Pancreas (tissue), 10 donors: ENCODE data around the gene FADS1. TPM values are rescaled to one million over a fixed set of nuclear protein-coding genes. Genes with fewer than 3 reads are reported as not detected.
A peak's percentile ranks its signal among the peaks of the same experiment; 100 is the strongest.

ENCODE experiments used
- ATAC-seq, 4 donors: fragments of 200-7000 bp; cut with Tn5 transposase; one replicate each; pipeline versions ENCODE4 v1.8.0 to v1.9.1; 2020; ENCODE audit warnings: mild to moderate bottlenecking in 4 of 4, moderate library complexity in 4 of 4
- DNase-seq, 6 donors: peaks; one replicate each; pipeline ENCODE4 v3.0.0-alpha.2; 2020
- FAIRE-seq: peaks from 2 replicates; lab custom pipeline; 2012; peaks lifted over from hg19 to GRCh38; lab: Jason Lieb, UNC
- H3K27ac ChIP-seq, 4 donors: fragments of 200-600 bp; sonication (generic); 1 replicate in 3 of 4; 2 replicates in 1 of 4; pipeline versions ENCODE4 v1.5.0 to v1.8.0; 2020
- H3K27me3 ChIP-seq, 4 donors: fragments of 200-600 bp; one replicate each; pipeline ENCODE4 v1.8.0; 2021
- H3K36me3 ChIP-seq, 3 donors: fragments of 200-600 bp; sonication (generic) in 1 of 3; one replicate each; pipeline versions ENCODE4 v1.5.0 to v1.8.0; 2020 to 2021
- H3K4me1 ChIP-seq, 3 donors: fragments of 200-600 bp; one replicate each; pipeline ENCODE4 v1.8.0; 2021
- H3K4me3 ChIP-seq, 4 donors: fragments of 200-600 bp; sonication (generic) in 2 of 4; one replicate each; pipeline versions ENCODE4 v1.5.0 to v1.8.0; 2020 to 2021
- H3K9me3 ChIP-seq, 4 donors: fragments of 200-600 bp; one replicate each; pipeline ENCODE4 v1.8.0; 2021
- CTCF ChIP-seq, 4 donors: fragments of 200-600 bp; sonication (generic) in 3 of 4; IDR thresholded peaks; one replicate each; pipeline versions ENCODE4 v1.5.0 to v1.8.0; 2021; ENCODE audit warnings: antibody characterized with exemption in 4 of 4
- WGBS, 2 donors: extraction: QIAGEN DNeasy Blood & Tissue Kit; methylation state at CpG; one replicate each; pipeline ENCODE4 v1.1.7; 2013; 5-methylcytosine and 5-hydroxymethylcytosine counted together
- intact Hi-C, 3 donors: fragments of 100-400 bp; cut with DNase I; formaldehyde crosslinking; loops; one replicate each; pipeline versions ENCODE4 v1.11.1 to v1.14.2; 2022
- polyA plus RNA-seq, 2 donors: library from polyadenylated mRNA; stranded (reverse); fragments of 200-250 nt; gene quantifications; one replicate each; pipeline ENCODE4 v1.2.3, GENCODE V29; 2013
- total RNA-seq, 6 donors: library from RNA; stranded (reverse); fragmentation: NEBNext Ultra II Directional in 4 of 6; extraction: Animal tissue kit (Norgen Biotek cat#: 25700) in 4 of 6; gene quantifications; one replicate each; pipeline versions ENCODE4 v1.2.1 to v1.2.4, GENCODE V29; 2021 to 2023
- donor health status: healthy with polysubstance abuse.
- donor health status: DM: no; HTN: no; CAD: no; lungs with moderate emphysema.
- donor health status: DM: no; HTN: no; CAD: no.
- donor health status: control.
- donor health status: control.
- donor health status: Bipolar disorder and iron deficiency.
- donor health status: DM: yes; HTN: yes; CAD: no.
- donor health status: DM: no; HTN: no; CAD: no.
- donor health status: DM: no; HTN: no; CAD: no.
- donor health status: DM: yes; HTN: yes; CAD: no.

FADS1 gene
- total and polyA plus RNA-seq, 8 donors: 2.3 to 15.1 (median 5.4) TPM

GRCh38 chr11:61762223-61762615 is 54.6 kb downstream of the FADS1 start:
- no peak for FAIRE-seq
- DNase-seq: no peak
- Histone ChIP-seq H3K27ac (no peak overlapping the region), H3K4me3 (no peak overlapping the region), H3K27me3 (no peaks in the 10 kb centered on the region), H3K9me3 (no peaks in the 10 kb centered on the region), H3K4me1 (peaks cover 12 to 17% (median 12%) of the 10 kb centered on the region in 3 donors), H3K36me3 (no peaks in the 10 kb centered on the region)
- ATAC-seq: no peak
- TF ChIP-seq CTCF (IDR thresholded peaks at IDR 0.05): no peak
- intact Hi-C loops: no loop called here
- 82 to 85% methylated on average over 7 to 10 of the region's 10 CpGs for WGBS, 2 donors

- H3K4me1 ChIP-seq: peaks cover 15 to 22% (median 16%) of the 10 kb centered on the region in 3 donors
Measured at GRCh38 chr11:61761440-61762222, 55.2 kb downstream of the FADS1 start.

GRCh38 chr11:61760946-61761345 is 55.9 kb downstream of the FADS1 start:
- H3K4me3 ChIP-seq: no peak overlapping the region
- H3K27me3 ChIP-seq: no peaks in the 10 kb centered on the region
- no peaks in the 10 kb centered on the region for H3K9me3 ChIP-seq
- WGBS, 2 donors: 66 to 73% methylated on average over 11 to 13 of the region's 13 CpGs
- peaks cover 22 to 29% (median 22%) of the 10 kb centered on the region in 3 donors for H3K4me1 ChIP-seq
- TF ChIP-seq CTCF (IDR thresholded peaks at IDR 0.05): no peak
- no peak for ATAC-seq
- intact Hi-C loops: no loop called here
- H3K27ac ChIP-seq: no peak overlapping the region
- no peak for FAIRE-seq
- no peaks in the 10 kb centered on the region for H3K36me3 ChIP-seq
- no peak for DNase-seq

More at GRCh38 chr11:61761440-61762222, 55.2 kb downstream of the FADS1 start:
- no peak overlapping the region for H3K27ac ChIP-seq
- no peak for TF ChIP-seq CTCF (IDR thresholded peaks at IDR 0.05)
- ATAC-seq: no peak
- no peak for DNase-seq
- WGBS, 2 donors: 77 to 83% methylated on average over 11 of the region's 11 CpGs
- no peaks in the 10 kb centered on the region for H3K27me3 ChIP-seq
- H3K9me3 ChIP-seq: no peaks in the 10 kb centered on the region
- no peak for FAIRE-seq
- intact Hi-C loops: no loop called here
- no peak overlapping the region for H3K4me3 ChIP-seq
- no peaks in the 10 kb centered on the region for H3K36me3 ChIP-seq

GRCh38 chr11:61757213-61757862 is 59.5 kb downstream of the FADS1 start:
- no peaks in the 10 kb centered on the region for H3K27me3 ChIP-seq
- intact Hi-C loops: no loop called here
- ATAC-seq (peak; percentile 9 to 37 (median 21)), DNase-seq (peak in 1 of 6 donors; percentile 55), FAIRE-seq (no peak)
- H3K9me3 ChIP-seq: no peaks in the 10 kb centered on the region
- H3K4me1 ChIP-seq: peaks cover 31 to 41% (median 38%) of the 10 kb centered on the region in 3 donors
- no peak for TF ChIP-seq CTCF (IDR thresholded peaks at IDR 0.05)
- 26 to 32% methylated on average over 15 of the region's 15 CpGs for WGBS, 2 donors
- no peaks in the 10 kb centered on the region for H3K36me3 ChIP-seq
- H3K27ac ChIP-seq: peak overlapping the region; percentile 92 to 97 (median 96)
- peak overlapping the region in 2 of 4 donors; percentile 28 to 35 for H3K4me3 ChIP-seq
